Activated naive CD4-positive, alpha-beta T cell treated with anti-CD3 and anti-CD28 coated beads, Interleukin-2, amount 10 ng/mL, durations not matched to agents 7 days and 5 days (primary cell): ENCODE data around the gene PLA2G12B.

Experiments used
- CTCF ChIA-PET: fragments of 350-600 bp; sonication (Branson Sonifier 250); formaldehyde crosslinking; loops from one replicate; lab custom pipeline; 2021; ENCODE audit warnings: antibody characterized with exemption; lab: Charles Lee
- DNase-seq: peaks from one replicate; pipeline ENCODE4 v3.0.0-alpha.2; 2020
- H3K27ac Mint-ChIP-seq: one replicate; pipeline ENCODE4 v1.8.0; 2021; ENCODE audit warnings: mild to moderate bottlenecking, moderate library complexity, mixed read lengths
- H3K27me3 Mint-ChIP-seq: one replicate; pipeline ENCODE4 v1.8.0; 2021; ENCODE audit warnings: mild to moderate bottlenecking, mixed read lengths
- H3K36me3 Mint-ChIP-seq: one replicate; pipeline ENCODE4 v1.8.0; 2021; ENCODE audit warnings: mixed read lengths
- H3K4me1 Mint-ChIP-seq: one replicate; pipeline ENCODE4 v1.8.0; 2021; ENCODE audit warnings: mixed read lengths
- H3K4me3 Mint-ChIP-seq: one replicate; pipeline ENCODE4 v1.8.0; 2021; ENCODE audit warnings: mild to moderate bottlenecking, moderate library complexity, mixed read lengths
- H3K9me3 Mint-ChIP-seq: one replicate; pipeline ENCODE4 v1.8.0; 2021; ENCODE audit warnings: mixed read lengths

PLA2G12B gene

DNA sequence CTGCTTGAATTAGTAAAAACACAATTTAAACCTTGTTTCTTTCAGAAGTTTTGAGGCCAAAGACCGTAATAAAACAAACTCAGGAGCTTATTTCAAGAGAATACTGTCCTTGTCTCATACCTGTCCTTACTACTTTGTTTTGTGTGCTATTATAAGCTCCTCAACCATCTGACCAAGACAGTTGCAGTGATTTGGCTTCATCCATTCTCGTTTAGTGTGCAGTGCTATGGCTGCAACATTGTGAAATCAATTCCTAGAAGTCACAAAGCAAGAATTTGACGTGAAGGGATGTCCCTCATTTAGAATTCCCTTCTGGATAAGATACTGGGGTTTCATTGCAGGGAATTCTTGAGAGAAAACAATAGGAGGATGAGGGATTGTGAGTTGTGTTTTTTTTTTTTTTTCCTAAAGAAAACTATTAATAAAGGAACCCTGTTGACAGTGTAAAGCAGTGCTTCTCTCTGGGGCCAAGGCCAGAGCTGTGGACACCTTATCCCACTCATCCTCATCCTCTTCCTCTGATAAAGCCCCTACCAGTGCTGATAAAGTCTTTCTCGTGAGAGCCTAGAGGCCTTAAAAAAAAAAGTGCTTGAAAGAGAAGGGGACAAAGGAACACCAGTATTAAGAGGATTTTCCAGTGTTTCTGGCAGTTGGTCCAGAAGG lies 61.3 kb downstream of the PLA2G12B start, which contains the start of gene OIT3:
OIT3 (plus strand) TSS at position 604 of the 663 bp plus-strand sequence. CDS start 60 bp downstream, outside the sequence.
- CTCF ChIA-PET: no interaction called here
- no peak for DNase-seq
- H3K9me3 Mint-ChIP-seq: no peaks in the 10 kb centered on the region
- no peak within 1 kb of the TSS for H3K27ac Mint-ChIP-seq
- peaks cover 6% of the 10 kb centered on the region for H3K36me3 Mint-ChIP-seq
- peaks cover 14% of the 10 kb centered on the region for H3K27me3 Mint-ChIP-seq
- H3K4me3 Mint-ChIP-seq: no peak within 1 kb of the TSS
- peaks cover 3% of the 10 kb centered on the region for H3K4me1 Mint-ChIP-seq

DNA sequence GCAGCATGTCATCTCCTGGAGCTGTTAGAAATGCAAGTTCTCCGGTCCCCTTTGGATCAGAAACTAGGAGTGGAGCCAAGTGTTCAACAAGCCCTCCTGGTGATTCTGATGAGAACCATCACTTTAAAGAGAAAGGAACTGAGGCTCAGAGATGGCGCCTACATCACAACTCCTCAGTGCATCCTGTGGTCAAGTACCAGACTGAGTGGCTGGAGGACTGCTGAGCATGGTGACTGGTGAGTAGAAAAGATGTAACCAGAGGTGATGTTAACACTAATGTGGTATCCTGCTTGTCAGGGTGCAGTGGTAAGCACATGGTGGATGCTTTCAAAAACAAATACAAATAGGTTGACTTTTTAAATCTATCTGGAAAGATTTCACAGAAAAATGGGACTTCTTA lies 64.5 kb downstream of the PLA2G12B start:
- no peak overlapping the region for H3K27ac Mint-ChIP-seq
- H3K27me3 Mint-ChIP-seq: peaks cover 6% of the 10 kb centered on the region
- no peak overlapping the region for H3K4me3 Mint-ChIP-seq
- DNase-seq: no peak
- H3K4me1 Mint-ChIP-seq: peaks cover 17% of the 10 kb centered on the region
- peaks cover 14% of the 10 kb centered on the region for H3K36me3 Mint-ChIP-seq
- CTCF ChIA-PET: no interaction called here
- H3K9me3 Mint-ChIP-seq: no peaks in the 10 kb centered on the region

- no peaks in the 10 kb centered on the region for H3K9me3 Mint-ChIP-seq
- H3K27ac Mint-ChIP-seq: no peak overlapping the region
- peaks cover 17% of the 10 kb centered on the region for H3K4me1 Mint-ChIP-seq
- H3K27me3 Mint-ChIP-seq: peaks cover 4% of the 10 kb centered on the region
- no peak for DNase-seq
- peaks cover 14% of the 10 kb centered on the region for H3K36me3 Mint-ChIP-seq
- H3K4me3 Mint-ChIP-seq: no peak overlapping the region
- CTCF ChIA-PET: no interaction called here
Observed at GRCh38 chr10:72889391-72889831, 65.2 kb downstream of the PLA2G12B start.

GRCh38 chr10:72888151-72888638 lies 66.4 kb downstream of the PLA2G12B start:
- peaks cover 17% of the 10 kb centered on the region for H3K4me1 Mint-ChIP-seq
- H3K27ac Mint-ChIP-seq: no peak overlapping the region
- no peak overlapping the region for H3K4me3 Mint-ChIP-seq
- peaks cover 4% of the 10 kb centered on the region for H3K27me3 Mint-ChIP-seq
- H3K9me3 Mint-ChIP-seq: no peaks in the 10 kb centered on the region
- DNase-seq: no peak
- H3K36me3 Mint-ChIP-seq: peaks cover 14% of the 10 kb centered on the region
- CTCF ChIA-PET: no interaction called here

DNA sequence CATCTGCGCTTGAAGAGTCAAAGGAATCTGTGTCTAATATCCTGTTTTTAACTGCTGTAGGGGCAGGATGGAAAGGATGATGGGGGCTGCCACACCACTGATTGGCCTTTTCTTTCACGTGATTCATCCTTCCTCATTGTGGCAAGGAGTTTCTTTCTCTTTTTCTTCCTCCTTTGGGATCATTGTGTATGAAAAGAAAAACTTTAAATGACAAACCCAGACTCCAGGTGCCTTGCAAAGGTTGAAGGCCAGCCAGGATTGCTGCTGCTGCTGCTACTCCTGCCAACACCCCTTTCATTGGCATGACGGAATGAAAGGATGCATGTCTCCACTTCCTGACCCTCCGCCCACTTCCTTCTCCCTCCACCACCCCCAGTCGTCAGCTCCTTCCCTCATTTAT lies 67.6 kb downstream of the PLA2G12B start:
- no peaks in the 10 kb centered on the region for H3K27me3 Mint-ChIP-seq
- peaks cover 3% of the 10 kb centered on the region for H3K9me3 Mint-ChIP-seq
- H3K4me1 Mint-ChIP-seq: peaks cover 17% of the 10 kb centered on the region
- no peak overlapping the region for H3K27ac Mint-ChIP-seq
- H3K36me3 Mint-ChIP-seq: peaks cover 14% of the 10 kb centered on the region
- no peak for DNase-seq
- no peak overlapping the region for H3K4me3 Mint-ChIP-seq
- CTCF ChIA-PET: no interaction called here

- no peaks in the 10 kb centered on the region for H3K27me3 Mint-ChIP-seq
- peaks cover 14% of the 10 kb centered on the region for H3K36me3 Mint-ChIP-seq
- H3K9me3 Mint-ChIP-seq: peaks cover 5% of the 10 kb centered on the region
- DNase-seq: no peak
- CTCF ChIA-PET: no interaction called here
- H3K4me3 Mint-ChIP-seq: no peak overlapping the region
- H3K27ac Mint-ChIP-seq: no peak overlapping the region
- H3K4me1 Mint-ChIP-seq: peaks cover 17% of the 10 kb centered on the region
Observed at GRCh38 chr10:72886621-72887020, 68.0 kb downstream of the PLA2G12B start.

- Mint-ChIP-seq H3K9me3 (peaks cover 6% of the 10 kb centered on the region), H3K4me1 (peaks cover 17% of the 10 kb centered on the region), H3K27me3 (no peaks in the 10 kb centered on the region), H3K4me3 (no peak overlapping the region), H3K27ac (no peak overlapping the region), H3K36me3 (peaks cover 14% of the 10 kb centered on the region)
- DNase-seq: no peak
- CTCF ChIA-PET: no interaction called here
Observed at GRCh38 chr10:72885953-72886352, 68.7 kb downstream of the PLA2G12B start.
